ENCODE results near the gene RTP4.

Gene RTP4

GRCh38 chr3:187368251-187369088, at the start of gene RTP4:
Gene RTP4 (plus strand): TSS chr3:187368385. CDS start chr3:187368442, 57 bp downstream.
- peak; percentile 70 for DNase-seq

- DNase-seq, result peak; percentile 57
Observed at GRCh38 chr3:187318819-187319616, 49.2 kb upstream of the RTP4 start.

DNA sequence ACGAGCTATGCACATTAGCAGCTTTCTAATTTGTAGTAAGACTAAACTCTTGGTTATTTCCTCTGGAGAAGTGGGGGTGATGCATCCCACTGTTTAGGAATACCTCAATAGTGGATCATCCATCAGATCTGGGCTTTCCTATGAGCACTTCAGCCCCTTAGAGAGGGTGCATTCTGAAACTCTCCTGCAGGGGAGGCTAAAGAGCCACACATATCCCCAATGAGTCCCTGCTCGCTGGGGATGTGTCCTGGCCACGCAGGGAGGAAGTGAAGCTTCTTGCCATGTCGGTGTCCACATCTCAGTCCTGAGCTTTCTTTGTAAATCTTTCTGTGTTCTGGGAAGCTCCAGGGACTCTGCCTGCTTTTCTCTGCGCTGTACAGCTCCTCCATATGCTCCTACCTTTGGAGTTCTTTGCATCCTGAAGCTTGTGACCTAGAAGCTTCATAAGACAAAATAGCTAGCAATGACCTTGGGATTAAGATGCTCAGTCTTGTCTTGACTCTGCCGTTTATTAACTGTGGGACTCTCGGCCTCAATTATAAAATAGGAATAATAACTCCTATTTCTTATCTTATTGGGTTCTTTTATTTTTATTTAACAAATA, 48.4 kb upstream of the RTP4 start:
- DNase-seq, result peak; percentile 60

DNA sequence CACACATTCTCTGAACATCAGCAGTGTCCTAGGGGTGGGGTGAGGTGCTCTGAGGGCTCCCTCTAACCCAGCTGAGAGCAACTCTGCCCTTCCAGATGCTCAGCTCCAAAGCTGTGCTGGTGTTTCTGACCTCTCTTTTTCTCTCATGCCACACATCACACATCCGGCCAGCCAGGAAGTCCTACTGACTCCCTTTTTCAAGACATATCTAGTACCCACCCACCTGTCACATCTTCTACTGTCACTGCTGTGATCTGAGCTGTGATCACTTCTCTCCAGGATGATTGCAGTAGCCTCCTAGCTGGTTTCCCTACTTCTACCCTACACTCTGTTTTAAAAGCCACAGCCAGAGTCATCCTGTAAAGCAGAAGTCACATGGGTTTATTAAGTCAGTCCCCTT, 46.4 kb upstream of the RTP4 start:
- no peak for DNase-seq

DNA sequence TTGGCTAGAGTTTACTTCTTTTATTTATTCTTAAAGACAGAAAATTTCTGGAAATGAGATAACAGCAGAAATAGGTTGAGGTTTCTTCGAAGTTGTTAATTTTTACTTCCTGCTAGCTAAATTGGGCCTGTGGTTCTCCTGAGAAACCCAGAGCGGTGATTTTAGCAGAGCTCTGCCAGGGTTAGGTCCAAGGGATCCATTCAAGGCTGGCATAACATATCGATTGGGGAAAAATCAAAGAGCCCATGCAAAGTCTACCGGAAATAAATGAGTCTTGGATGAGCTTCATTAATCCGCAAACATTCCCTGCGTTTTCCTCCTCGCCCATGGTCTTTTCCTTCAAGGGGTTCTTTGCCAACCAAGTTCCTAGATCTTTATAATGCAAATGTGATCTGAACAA, 45.9 kb upstream of the RTP4 start:
- no peak for DNase-seq

- DNase-seq, result no peak
Observed at GRCh38 chr3:187323091-187323490, 45.1 kb upstream of the RTP4 start.

GRCh38 chr3:187325632-187326031, 42.6 kb upstream of the RTP4 start:
- DNase-seq, result no peak

DNA sequence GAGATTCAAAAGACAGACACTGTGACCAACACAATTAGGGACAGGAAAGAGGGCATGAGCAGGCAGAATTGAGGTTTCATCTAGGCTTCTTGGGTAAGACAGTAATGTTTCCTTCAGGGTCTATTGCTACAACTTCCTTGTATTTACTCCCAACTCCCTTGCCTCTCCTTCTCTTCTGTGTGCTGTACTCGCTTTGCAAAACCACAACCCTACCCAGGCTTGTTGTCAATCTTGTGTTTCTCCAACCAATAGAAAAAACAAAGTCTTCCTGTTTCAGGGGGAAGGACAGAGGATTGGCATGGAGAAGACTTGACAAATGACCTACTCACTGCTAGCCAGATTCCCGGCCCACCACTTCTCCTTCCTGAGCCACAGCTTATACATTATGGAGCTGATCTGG, 40.3 kb upstream of the RTP4 start:
- no peak for DNase-seq

GRCh38 chr3:187328691-187329090, 39.5 kb upstream of the RTP4 start:
- no peak for DNase-seq

GRCh38 chr3:187334904-187335303, 33.3 kb upstream of the RTP4 start:
- no peak for DNase-seq

DNA sequence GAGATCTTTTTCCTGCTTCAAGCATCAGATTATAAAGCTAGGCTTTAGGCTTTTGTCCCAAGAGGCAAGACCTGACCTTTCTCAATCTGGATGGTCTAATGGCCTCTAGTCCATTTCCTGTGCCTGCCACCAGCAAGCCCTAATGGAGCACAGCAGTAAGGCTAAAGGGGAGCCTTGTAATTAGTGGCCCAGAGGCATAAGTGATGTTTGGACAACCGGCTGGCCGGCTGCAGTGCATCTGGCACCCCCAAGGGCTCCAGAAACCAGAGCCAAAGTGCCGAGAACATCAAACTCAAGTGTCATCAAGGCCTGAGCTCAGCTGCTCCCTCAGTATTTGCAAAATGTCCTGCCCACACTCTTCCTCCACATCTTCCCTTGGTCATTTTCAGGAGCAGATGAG, 31.9 kb upstream of the RTP4 start:
- DNase-seq, result no peak

DNA sequence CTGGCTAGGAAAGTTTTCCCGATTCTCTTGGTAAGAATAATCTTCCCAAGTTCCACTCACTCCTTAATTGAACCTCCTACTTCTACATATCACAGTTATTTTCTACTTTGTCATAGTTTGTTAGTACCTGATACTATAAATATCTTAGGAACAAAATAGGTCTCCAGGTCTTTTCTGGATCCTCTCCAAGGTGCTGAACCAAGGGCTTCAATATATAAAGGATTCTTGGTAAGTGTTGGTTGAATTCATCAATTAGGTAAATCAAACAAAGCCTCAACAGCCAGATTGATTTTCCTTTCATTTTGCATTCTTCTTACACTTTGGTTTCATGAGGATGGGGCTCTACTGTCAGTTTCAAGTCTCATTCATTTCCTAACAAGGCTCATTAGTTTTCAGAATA, 27.6 kb upstream of the RTP4 start:
- DNase-seq, result no peak

DNA sequence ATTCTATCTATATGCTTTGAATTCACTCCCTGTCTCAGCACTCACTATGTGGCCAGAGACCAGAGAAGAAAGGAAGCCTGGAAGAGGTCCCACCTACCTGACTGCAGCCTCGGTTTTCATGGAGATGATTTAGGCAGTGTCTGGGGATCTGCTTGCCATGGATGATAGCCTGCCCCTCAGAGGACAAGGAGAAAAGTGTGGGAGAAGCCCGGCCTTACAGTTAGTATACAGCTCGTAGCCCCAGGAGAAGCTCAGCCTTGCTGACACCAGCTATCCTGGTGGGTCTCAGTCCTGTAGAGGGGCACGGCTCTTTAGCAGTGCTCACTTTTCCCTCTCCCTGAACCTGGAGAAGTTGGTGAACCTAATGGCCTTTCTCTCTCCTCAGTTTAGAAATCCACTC, 25.9 kb upstream of the RTP4 start:
- no peak for DNase-seq

DNA sequence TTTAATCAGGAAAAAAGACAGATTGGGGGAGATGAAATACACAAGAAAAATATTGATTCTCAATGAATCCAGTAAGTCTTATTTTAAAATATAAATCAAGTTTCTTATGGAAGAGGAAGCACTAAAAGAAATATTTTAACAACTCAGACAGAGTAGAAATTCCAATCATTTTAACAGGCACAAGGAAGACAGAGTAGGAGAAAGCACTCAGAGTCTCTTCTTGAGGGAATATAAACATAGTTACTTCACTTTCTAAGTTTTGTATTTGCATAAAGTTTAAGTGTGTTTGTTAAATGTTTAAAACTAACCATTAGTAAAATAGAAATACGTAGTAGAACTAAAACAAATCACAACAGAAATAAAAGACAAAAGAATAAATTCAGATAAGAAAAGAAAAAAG, 24.5 kb upstream of the RTP4 start:
- DNase-seq, result no peak

GRCh38 chr3:187352581-187353575, 15.3 kb upstream of the RTP4 start:
- no peak for DNase-seq

DNA sequence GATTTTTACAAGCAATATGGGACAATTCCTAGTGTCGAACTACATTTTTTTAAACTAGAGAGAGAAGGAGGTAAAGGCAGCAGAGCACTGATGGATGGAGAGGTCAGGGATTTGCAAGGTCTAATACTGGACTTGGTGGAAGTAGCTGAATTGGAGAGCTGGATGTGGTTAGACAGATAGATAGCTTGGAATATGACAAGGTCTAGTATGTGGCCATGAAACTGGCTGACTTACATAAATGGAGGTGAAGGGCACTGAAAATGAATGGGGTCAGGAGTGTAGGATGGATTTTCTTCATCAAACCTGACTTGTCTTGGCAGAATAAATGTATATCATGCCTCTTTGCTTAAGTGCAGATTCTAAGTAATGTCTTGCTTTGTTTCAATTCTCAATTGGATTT, 10.1 kb upstream of the RTP4 start:
- DNase-seq, result no peak

DNA sequence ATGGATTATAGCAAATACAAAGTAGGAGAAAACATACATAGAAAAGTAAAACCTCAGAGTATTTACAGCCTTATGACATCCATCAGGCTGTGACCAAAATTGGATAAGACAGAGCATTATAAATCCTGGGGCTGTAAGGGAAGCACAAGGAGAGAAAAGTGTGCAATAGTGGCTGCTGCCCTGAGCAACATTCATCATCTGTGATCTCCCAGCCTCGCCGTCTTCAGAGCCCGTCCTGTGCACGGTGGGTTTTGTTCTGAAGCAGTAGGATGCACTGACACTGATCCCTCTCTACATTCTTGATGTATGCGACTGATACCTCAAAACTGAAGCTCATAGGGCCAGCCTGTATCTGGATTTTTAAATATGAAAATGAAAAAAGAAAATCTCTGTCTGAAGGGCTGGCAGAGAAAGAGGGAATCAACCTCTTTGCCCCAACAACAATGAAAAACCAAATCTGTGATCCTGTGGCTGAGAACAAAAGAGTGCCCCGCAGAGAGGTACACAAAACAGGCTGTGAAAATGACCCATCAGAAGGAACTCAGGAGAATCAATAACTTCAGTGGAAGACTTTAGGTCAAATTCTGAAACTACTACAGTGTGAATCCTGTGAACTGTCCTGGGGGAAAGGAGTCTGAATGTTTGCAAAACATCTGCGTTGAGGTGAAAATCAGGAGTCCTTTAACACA, 8.2 kb upstream of the RTP4 start:
- DNase-seq, result no peak

- no peak for DNase-seq
Observed at GRCh38 chr3:187360596-187360995, 7.6 kb upstream of the RTP4 start.

- DNase-seq, result no peak
Observed at GRCh38 chr3:187361835-187362234, 6.3 kb upstream of the RTP4 start.

GRCh38 chr3:187367561-187368103, 553 bp upstream of the RTP4 start:
- DNase-seq, result no peak

DNA sequence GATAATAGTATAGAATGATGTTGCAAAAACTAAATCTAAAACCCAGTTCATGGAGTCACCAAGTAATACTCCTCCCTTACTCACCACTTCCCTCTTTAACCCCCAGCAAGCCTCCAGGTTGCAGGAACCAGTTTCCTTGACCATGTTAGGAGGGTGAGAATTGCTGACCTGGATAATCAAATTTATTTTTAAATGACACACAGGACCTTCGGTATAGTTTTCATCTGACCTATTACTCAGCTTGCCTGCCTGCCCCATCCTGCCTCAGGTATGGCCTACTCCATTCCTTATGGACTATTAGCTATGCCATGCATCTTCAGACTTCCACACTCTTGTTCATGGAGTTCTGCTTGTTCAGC, 883 bp downstream of the RTP4 start:
- DNase-seq, result peak; percentile 10

DNA sequence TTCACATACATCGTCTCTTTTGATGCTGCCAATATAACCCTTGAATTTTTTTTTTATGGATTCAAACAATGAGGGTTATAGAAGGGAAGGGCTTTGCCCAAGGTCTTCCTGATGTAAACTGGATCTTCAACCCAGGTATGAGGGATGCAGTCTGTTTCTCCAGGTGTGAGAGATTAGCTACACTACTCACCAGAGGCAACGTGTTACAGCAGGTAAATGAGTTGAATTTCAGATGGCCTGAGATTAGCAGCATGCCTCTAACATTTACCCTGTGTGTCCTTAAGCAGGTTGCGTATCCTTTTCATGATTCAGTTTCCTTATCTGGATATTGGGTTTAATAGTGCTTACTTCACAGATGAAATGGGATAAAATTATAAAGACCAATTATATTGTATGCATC, 1.9 kb downstream of the RTP4 start:
- DNase-seq, result no peak

All from CD4-positive, alpha-beta T cell treated with Interleukin-17A for 1 hour (primary cell).